HG02610 (cell line): ENCODE results near the gene OBSL1.

Source experiments
- ATAC-seq: cut with Tn5 transposase; IDR thresholded peaks from one replicate; pipeline ENCODE4 v1.9.1; 2021; ENCODE audit warnings: mild to moderate bottlenecking, moderate library complexity; ENCODE audit not compliant: unreplicated experiment

The OBSL1 gene

DNA sequence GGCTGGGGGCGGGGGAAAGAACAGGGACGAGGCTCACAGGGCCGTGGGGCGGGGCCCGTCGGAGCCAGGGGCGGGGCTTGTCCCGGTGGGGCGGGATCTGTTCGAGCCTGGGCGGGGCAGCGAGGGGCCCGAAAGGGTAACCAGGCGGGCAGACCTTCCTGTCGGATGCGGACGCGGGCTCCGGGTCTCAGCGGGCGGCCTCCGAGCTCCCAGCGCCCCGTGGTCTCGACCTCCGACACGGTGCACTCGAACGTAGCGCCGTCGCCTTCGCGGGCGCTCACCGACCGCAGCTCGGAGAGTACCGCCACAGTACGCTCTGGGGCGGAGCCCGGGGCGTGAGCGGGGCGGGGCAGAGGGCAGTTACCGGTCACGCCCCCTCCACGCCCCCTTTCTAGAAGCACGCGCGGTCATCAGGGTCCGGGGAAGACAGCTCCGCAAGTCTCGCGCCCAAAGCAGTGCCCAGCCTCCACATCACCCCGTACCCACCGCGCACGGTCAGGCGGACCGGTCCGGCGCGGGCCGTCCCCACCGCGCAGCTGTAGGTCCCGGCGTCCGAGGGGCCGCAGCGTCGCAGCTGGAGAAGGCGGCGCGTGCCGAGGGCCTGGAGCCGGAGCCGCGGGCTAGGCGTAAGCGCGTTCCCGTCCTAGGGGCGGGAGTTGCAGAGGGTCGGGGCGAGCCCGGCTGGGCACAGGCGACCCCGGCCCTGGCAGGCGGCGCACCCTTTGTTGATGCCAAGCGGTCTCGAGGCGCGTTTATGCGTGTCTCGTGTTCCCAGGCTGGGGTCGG, 18.8 kb downstream of the OBSL1 start:
- ATAC-seq: peak; percentile 95

GRCh38 chr2:219551441-219552381, 19.6 kb downstream of the OBSL1 start:
- ATAC-seq: peak; percentile 13

GRCh38 chr2:219549619-219550018, 21.7 kb downstream of the OBSL1 start:
- ATAC-seq: no peak

DNA sequence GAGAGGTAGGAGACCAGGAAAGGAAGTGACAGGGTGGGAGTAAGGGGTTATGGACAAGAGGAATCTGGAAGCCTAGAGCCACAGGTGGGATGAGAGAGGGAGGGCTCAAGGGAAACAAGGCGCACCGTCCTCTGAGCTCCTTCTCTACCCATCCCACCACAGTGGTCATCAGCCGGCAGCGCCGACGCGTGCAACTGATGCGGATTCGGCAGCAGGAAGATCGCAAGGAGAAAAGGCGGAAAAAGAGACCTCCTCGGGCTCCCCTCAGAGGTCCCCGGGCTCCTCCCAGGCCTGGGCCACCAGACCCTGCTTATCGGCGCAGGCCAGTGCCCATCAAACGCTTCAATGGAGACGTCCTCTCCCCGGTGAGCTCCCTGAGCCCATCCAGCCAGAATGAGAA, 22.3 kb downstream of the OBSL1 start:
- ATAC-seq: no peak

- no peak for ATAC-seq
Observed at GRCh38 chr2:219547621-219548020, 23.7 kb downstream of the OBSL1 start.

GRCh38 chr2:219545943-219546352, 25.4 kb downstream of the OBSL1 start:
- ATAC-seq: no peak

DNA sequence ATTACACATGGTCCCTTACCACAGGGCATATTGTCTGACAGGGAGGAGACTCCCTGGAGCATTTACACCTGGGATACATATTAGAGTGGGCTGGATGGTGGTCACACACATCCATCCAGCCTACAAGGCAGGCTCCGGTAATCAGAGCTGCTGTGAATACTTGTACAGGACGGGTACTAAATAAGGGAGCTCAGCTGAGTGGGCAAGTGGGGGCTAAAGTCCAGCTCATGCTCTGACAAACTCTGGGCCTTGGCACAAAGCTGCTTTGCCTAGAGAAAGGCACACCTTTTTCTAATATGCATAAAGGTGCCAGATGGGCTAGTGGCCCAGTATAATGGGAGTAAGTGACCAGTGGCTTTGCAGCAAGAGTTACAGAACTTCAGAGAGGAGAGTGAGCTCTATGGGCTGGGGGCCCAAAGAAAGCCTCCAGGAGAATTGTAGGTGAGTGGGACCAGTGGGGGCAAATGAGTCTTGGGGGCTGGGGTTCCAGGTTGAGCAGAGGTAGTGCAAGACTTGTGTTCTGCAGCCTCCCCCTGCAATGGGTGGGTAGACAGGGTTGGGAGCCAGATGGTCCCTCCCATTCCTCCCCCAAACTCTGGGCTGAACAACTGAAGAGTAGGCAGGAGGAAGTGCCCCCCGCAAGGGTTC, 25.9 kb downstream of the OBSL1 start:
- no peak for ATAC-seq

DNA sequence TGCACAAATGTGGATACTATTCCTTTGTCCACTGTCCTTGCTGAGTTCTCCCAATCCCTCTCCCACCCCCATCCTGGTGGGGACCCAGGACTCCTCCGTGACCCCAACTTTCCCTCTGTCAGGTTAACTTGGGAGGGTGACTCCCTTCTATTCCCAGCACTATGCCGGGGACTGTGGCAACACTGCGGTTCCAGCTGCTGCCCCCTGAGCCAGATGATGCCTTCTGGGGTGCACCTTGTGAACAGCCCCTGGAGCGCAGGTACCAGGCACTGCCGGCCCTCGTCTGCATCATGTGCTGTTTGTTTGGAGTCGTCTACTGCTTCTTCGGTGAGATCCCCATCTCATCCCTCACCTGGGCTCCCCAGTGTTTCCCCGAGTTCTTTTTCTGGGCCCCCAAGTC, 26.8 kb downstream of the OBSL1 start:
- no peak for ATAC-seq

DNA sequence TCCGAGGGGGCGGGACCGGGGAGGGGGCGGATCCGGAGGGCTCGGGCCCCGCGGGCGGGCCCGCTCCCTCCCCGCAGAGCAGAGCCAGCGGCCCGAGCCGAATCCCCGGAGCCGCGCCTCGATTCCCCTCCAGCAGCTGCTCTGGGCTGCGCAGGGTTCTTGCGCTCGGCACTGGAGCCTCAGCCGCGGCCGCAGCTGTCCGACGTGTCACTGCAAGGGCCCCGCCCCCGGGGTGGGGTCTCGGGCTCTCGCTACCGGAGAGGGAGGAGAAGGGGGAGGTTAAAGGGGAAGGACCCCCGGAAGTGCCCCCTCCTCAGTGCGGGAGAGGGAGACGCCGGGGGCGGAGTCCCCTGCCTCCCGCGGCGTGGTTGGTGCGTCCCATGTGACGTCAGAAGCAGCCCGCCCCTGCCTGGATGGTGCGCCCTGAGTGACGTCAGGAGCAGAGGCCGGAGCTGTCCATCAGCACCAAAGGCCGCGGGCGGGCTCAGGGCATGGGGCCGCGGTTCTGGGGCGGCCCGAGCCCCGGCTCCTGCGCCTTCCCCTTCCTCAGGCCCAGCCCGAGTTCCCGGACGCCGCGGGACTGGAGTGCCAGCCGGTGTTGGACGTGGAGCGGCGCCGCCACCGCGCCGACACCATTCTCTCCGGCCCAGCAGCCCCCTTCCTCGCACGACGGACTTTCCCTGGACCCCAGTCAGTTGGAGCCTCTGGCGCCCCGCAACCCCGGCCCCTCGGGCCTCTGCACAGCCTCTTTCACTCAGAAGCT, 27.6 kb downstream of the OBSL1 start, which contains the start of the genes CHPF and TMEM198:
Gene CHPF (minus strand): TSS at position 214 of the 763 bp plus-strand sequence. CDS start 271 bp downstream, outside the sequence.
Gene TMEM198 (plus strand): TSS at position 433 of the 763 bp plus-strand sequence. CDS start 700 bp downstream, outside the sequence.
- peak; percentile 81 for ATAC-seq

DNA sequence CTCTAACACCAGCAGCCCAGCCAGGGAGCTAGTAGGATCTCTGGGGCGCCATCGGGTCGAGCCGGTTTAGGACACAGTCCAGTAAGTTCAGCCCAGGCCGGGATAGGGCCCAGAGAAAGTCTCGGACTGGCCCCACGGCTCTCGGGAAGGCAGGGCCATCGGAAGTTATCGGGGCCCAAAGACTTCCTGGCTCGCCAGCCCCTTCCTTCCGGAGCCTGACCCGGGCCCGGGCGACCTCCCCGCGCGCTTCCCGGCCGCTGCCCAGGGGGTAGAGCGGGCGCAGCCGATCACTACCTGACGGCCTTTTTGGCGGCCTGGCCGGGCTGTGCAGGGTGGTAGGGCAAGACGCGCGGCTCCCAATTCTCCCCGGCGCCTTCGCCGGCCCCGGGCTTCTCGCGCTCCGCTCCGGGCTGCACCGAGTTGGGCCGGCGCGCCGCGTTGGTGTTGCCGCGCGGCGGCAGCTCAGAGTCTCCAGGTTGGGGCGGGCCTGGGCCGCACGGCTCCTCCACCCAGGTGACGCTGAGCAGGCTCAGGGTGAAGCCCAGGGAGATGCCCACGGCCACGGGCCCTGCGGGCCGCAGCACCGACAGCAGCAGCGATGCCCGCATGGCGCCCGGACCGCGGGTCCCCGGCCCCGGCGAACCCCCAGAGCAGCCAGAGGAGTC, 28.3 kb downstream of the OBSL1 start:
- ATAC-seq: peak; percentile 36

GRCh38 chr2:219541611-219542180, 29.6 kb downstream of the OBSL1 start:
- peak; percentile 53 for ATAC-seq

- ATAC-seq: no peak
Observed at GRCh38 chr2:219540784-219541504, 30.4 kb downstream of the OBSL1 start.

DNA sequence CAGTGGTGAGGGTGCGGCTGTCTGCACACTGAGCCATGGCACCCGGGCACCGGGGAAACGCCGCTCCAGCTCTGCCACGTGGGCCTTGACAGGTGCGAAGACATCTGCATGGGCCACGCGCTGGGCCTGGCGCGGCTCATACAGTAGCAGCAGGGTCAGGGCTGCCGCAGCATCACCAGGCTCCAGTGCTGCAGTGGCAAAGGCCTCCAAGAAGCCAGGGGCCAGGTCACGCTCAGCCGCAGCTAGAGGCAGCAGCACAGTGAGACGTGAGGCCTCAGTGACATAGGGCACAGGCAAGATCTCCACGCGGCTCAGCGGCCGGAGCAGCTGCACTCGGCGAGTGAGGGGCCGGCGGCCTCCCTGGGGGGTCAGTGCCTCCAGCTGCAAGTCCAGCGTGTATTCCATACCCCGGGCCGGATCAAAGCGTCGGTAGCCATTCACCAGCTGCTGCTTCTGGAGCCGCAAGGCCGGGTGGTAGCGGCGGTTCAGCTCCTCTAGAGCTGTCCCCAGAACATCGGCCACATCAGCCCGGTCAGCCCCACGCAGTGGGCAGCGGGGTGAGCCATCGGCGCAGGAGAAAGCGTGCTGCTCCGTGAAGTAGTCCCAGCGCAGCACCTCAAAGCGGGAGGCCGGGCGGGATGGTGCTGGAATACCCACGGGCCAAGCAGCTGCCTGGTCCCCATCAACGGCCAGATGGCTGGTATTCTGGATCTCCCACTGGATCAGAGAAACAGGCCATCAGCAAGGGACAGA, 31.2 kb downstream of the OBSL1 start:
- ATAC-seq: no peak

DNA sequence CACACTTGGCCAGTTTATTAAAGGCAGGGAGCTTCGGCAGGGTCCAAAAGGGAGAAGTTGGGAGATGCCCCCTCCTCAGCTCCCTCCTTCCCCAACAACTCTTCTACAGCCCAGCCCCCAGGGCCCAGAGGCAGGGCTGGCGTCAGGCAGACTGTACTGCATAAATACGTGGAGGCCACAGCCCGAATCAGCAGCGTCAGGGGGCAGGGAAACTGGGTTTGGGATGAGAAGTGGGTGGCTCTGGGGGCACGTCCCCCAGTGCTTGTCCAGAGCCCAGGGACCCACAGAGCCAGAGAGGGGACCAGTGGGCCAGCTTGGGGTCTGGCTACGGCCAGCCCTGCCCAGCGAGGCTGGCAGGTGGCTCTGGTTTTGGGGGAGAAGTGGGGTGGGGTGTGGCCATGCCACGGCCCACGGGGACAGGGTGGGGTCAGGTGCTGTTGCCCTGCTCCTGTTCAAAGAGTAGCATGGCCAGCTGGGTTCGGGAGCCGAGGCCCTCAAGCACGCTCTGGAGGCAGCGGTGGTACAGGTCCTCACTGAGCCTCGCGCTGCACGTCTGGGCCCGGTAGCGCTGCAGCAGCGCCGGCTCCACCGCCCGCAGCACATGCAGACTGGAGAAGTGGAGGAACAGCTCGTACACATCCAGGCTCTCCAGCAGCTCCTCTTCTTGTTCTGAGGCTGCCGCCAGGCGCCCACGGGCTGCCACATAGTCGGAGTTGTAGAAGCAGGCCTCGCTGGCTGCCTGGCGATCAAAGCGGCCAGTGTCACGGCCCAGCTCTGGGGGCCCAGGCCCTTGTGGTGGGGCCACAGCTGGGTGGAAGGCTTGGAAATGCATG, 32.2 kb downstream of the OBSL1 start:
- ATAC-seq: no peak

- no peak for ATAC-seq
Observed at GRCh38 chr2:219538504-219538951, 32.8 kb downstream of the OBSL1 start.

GRCh38 chr2:219537657-219538488, 33.5 kb downstream of the OBSL1 start:
- no peak for ATAC-seq
